Cardiac septum (tissue), 1 donor: Measurements from ENCODE around the gene MT1E. TPM values are rescaled to one million over a fixed set of nuclear protein-coding genes. Genes with fewer than 3 reads are reported as not detected.
"Not testable (repeated sequence)": the region's sequence is repeated elsewhere in the genome, so short reads cannot be mapped to it uniquely, and the experiment has no call there.

Source experiments
- DNase-seq: peaks from one replicate; pipeline ENCODE4 v3.0.0-alpha.2; 2020; ENCODE audit warnings: low spot score
- intact Hi-C: fragments of 100-400 bp; cut with DNase I; formaldehyde crosslinking; loops from one replicate; pipeline ENCODE4 v1.14.0; 2022
- total RNA-seq: library from RNA; stranded (reverse); fragmentation: NEBNext Ultra II Directional; extraction: Animal tissue kit (Norgen Biotek cat#: 25700); gene quantifications from one replicate; pipeline ENCODE4 v1.2.1, GENCODE V29; 2021
- donor health status: DM: no; HTN: no; CAD: no.

Gene MT1E
- total RNA-seq, 1 donor from 2014 or later: 36.1 TPM

DNA sequence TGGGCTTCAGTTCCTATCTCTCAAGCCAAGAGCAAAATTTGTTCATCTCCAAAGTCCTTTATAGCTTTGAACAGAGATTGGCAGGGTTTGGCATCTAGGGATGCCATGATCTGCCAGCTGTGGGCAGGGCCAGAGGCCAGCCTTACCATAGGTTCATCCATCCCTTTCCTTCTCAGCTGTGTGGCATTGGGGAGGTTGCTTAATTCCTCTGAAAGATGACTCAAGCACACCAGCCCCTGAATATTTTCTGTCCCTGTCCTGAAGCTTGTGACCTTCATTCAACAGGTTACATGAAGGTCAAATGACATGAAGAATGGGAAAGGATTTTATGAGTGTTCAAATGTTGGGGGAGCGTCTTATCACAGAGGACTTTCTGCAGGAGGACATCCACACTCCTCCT, 38.9 kb downstream of the MT1E start:
- intact Hi-C loops: no loop called here
- no peak for DNase-seq

- DNase-seq, intact Hi-C loops: not testable (repeated sequence)
Measured at GRCh38 chr16:56665286-56666261, 40.0 kb downstream of the MT1E start.

GRCh38 chr16:56667581-56668571, 42.3 kb downstream of the MT1E start, which contains the start of gene MT1G:
Gene MT1G (minus strand): TSS chr16:56668065. CDS start chr16:56667993, 72 bp downstream.
- intact Hi-C loops: no loop called here
- no peak for DNase-seq

DNA sequence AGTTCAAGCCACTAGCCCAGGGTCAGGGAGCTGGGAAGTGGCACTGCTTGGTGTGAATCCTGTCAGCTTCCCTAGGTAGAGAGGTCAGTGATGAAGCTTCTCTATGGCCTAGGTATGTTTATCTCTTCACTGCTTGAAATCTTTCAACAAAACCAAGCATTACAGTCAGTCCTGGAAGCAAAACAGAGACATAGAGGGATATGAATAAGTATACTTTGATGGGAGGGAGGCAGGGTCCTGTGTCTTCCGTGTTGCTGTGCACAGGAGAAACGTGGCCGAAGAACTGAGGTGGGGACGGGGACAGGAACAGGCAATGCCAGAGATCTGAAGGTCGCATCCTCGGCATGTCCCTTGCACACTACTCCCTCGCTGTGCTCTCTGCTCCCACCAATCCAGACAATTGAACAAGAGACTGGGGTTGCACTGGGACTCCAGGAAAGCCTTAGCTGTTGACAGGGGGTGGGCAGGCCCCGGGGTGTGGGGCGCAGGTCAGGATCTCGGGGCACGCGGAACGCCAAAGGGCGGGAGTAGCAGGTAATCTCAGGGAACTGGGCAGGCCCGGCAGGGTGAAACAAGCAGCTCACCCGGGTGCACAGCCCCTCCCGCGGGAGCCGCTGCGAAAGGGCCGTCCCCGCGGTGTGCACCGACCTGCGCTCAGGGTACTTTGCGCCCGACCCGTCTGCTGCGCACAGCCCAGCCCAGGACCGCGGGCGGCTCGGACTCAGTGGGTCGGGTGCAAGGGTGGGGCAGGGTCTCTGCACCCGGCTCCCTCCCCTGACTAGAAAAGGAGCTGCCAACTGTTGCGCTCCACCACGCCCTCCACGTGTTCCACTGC, 43.6 kb downstream of the MT1E start, which contains the start of gene MT1H:
TSS of gene MT1H (plus strand) at position 810 of the 835 bp plus-strand sequence. CDS start 71 bp downstream, outside the sequence.
- intact Hi-C loops: no loop called here
- no peak for DNase-seq

DNA sequence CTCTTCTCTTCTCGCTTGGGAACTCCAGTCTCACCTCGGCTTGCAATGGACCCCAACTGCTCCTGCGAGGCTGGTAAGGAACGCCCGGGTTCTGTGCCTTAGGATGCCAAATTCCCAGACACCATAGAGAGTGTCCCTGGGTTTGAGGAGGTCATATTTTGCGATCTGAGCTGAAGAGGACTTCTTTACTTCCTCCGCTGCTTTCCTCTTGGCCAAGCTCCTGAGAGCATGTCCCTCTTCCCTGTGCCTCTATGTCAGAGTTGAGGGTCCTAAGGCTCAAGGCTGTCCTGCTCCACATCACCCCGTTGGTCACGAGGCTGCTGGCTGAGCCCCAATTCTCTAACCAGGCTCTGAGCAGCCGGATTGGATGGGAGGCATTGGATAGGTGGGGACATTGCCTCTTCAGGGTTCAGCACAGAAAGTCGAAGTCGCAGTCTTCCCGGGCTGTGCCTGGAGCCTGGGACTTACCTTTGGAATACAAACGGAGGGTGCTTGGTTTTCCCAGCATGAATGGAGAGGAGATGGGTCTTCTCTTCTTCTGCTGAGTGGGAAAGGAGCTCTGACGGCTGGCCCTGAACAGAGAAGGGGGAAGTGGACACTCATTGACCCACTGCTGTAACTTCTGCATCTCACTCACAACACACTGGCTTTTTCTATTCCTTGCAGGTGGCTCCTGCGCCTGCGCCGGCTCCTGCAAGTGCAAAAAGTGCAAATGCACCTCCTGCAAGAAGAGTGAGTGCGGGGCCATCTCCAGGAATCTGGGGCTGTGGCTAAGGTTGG, 44.4 kb downstream of the MT1E start:
- DNase-seq: no peak
- intact Hi-C loops: no loop called here

GRCh38 chr16:56670620-56670934, 45.0 kb downstream of the MT1E start:
- no peak for DNase-seq
- intact Hi-C loops: no loop called here

GRCh38 chr16:56671691-56672090, 46.1 kb downstream of the MT1E start:
- intact Hi-C loops, DNase-seq: not testable (repeated sequence)

- DNase-seq, intact Hi-C loops: not testable (repeated sequence)
Measured at GRCh38 chr16:56672171-56672570, 46.6 kb downstream of the MT1E start.

DNA sequence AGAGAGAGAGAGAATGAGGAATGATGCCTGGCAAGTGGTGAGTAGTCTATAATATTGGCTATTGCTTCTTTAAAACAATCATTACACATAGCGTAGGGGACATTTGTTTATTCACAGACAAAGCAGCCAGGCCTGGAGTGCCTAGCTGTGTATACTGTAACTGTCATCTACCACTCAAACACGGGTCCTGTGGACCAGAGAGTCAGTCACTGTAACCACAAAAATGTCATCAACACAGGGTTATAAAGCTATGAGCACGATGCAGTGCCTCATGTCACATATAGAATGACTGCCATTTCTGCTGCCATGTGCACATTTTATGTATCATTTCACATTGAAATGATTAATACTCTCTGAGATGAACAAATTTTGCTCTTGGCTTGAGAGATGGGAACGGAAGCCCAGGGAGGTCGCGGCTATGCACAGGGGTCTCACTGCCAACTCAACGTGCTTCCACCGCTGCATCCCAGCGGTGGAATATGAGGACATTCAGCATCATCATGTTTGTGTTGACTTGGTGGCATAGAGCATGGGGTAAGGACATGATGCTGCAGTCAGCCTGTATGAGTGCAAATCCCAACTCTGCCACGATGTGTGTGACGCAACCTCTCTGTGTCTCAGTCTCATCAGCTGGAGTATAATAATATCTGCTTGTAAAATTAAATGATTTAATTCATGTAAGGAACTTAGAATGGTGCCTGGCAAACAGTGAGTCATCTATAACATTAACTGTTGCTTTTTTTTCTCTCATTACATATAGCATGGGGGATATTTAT, 47.4 kb downstream of the MT1E start:
- intact Hi-C loops: no loop called here

DNA sequence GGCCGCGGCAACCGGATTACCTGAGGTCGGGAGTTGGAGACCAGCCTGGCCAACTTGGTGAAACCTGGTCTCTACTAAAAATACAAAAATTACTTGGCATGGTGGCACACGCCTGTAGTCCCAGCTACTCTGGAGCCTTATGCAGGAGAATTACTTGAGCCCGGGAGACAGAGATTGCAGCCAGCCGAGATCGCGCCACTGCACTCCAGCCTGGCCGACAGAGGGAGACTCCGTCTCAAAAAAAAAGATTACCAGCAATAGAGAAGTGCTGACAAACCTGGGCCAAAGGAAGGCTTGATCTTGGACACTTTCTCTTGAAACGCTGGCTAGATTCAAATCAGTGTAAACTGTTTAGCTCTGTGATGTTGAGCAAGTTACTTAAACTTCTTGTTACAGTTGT, 48.3 kb downstream of the MT1E start:
- no peak for DNase-seq
- intact Hi-C loops: loop anchor here (2.0 kb wide), 1 partner anchor 29 kb away; no protein-coding TSS in a partner anchor

More for the DNA sequence above, 47.4 kb downstream of the MT1E start:
- DNase-seq: no peak

- not testable (repeated sequence) for DNase-seq
- intact Hi-C loops: loop anchor here (2.0 kb wide), 1 partner anchor 28 kb away; no protein-coding TSS in a partner anchor
Measured at GRCh38 chr16:56674570-56674969, 49.0 kb downstream of the MT1E start.

GRCh38 chr16:56675685-56676210, 50.2 kb downstream of the MT1E start:
- intact Hi-C loops: loop anchor here (2.0 kb wide), 1 partner anchor 27 kb away; no protein-coding TSS in a partner anchor

More at GRCh38 chr16:56675685-56676210, 50.2 kb downstream of the MT1E start:
- no peak for DNase-seq

Other genes starting within 250 kb of the MT1E start
- gene AMFR, start 200.2 kb upstream of the MT1E start, total RNA-seq: 79.4 TPM
- gene NUDT21, start 174.4 kb upstream of the MT1E start, total RNA-seq: 66.2 TPM
- 30.1 TPM for gene OGFOD1, start 174.2 kb upstream of the MT1E start, total RNA-seq
- gene BBS2, start 105.8 kb upstream of the MT1E start, total RNA-seq: 43.7 TPM
- not detected for gene MT4, start 60.7 kb upstream of the MT1E start, total RNA-seq
- gene MT3, start 36.3 kb upstream of the MT1E start, total RNA-seq: 3.0 TPM
- 108 TPM for gene MT2A, start 17.2 kb upstream of the MT1E start, total RNA-seq
- 1.1 TPM for gene MT1M, start 6.9 kb downstream of the MT1E start, total RNA-seq
- gene MT1A, start 12.9 kb downstream of the MT1E start, total RNA-seq: 1.5 TPM
- gene MT1B, start 26.1 kb downstream of the MT1E start, total RNA-seq: not detected
- 2.2 TPM for gene MT1F, start 32.2 kb downstream of the MT1E start, total RNA-seq
- gene MT1G, start 42.3 kb downstream of the MT1E start, total RNA-seq: 1.2 TPM
- not detected for gene MT1H, start 44.0 kb downstream of the MT1E start, total RNA-seq
- 24.6 TPM for gene MT1X, start 56.7 kb downstream of the MT1E start, total RNA-seq
- 33.4 TPM for gene NUP93, start 104.3 kb downstream of the MT1E start, total RNA-seq
- not detected for gene SLC12A3, start 239.4 kb downstream of the MT1E start, total RNA-seq